ENCODE measurements around the gene TSTD2.

- TF ChIP-seq POLR2A (IDR thresholded peaks at IDR 0.05) (no peak), CTCF (IDR thresholded peaks at IDR 0.05) (no peak)
Measured at GRCh38 chr9:97564291-97565175, 68.6 kb downstream of the TSTD2 start.
